G401 (cell line): ENCODE data around the gene EFCAB12. TPM values are rescaled to one million over a fixed set of nuclear protein-coding genes. Genes with fewer than 3 reads are reported as not detected.
A peak's percentile ranks its signal among the peaks of the same experiment; 100 is the strongest.
"Not testable (repeated sequence)": the region's sequence is repeated elsewhere in the genome, so short reads cannot be mapped to it uniquely, and the experiment has no call there.

Experiments
- DNase-seq: peaks from one replicate; pipeline ENCODE4 v3.0.0-alpha.2; 2015; ENCODE audit warnings: low spot score
- in situ Hi-C: cut with HindIII; loops from 2 replicates; pipeline ENCODE4 v1.10.0; 2016; ENCODE audit warnings: low sequenced_read_pairs, mixed read lengths
- total RNA-seq: library from RNA; depleted of rRNA; stranded (reverse); fragments of >200 nt; shearing (Covaris generic); gene quantifications from 2 replicates; pipeline ENCODE4 v1.2.3, GENCODE V29; 2014

EFCAB12 gene
- total RNA-seq, 1 experiment from 2014 or later, result not detected

- DNase-seq, result no peak
Observed at GRCh38 chr3:129402616-129403015, 25.8 kb downstream of the EFCAB12 start.

GRCh38 chr3:129402210-129402609 lies 26.2 kb downstream of the EFCAB12 start:
- in situ Hi-C loops, result no loop called here
- no peak for DNase-seq

More at GRCh38 chr3:129402616-129403015, 25.8 kb downstream of the EFCAB12 start:
- in situ Hi-C loops, result no loop called here

- DNase-seq, result no peak
- in situ Hi-C loops, result no loop called here
Observed at GRCh38 chr3:129399895-129400357, 28.5 kb downstream of the EFCAB12 start.

GRCh38 chr3:129399145-129399894 lies 29.1 kb downstream of the EFCAB12 start:
- peak; percentile 97 for DNase-seq
- in situ Hi-C loops, result no loop called here

GRCh38 chr3:129398803-129399144 lies 29.7 kb downstream of the EFCAB12 start:
- in situ Hi-C loops, result no loop called here

GRCh38 chr3:129393760-129394564 lies 34.5 kb downstream of the EFCAB12 start:
- DNase-seq, in situ Hi-C loops: not testable (repeated sequence)

More at GRCh38 chr3:129398803-129399144, 29.7 kb downstream of the EFCAB12 start:
- DNase-seq, result no peak

- in situ Hi-C loops, result no loop called here
Observed at GRCh38 chr3:129393271-129393670, 35.2 kb downstream of the EFCAB12 start.

GRCh38 chr3:129392106-129392887 lies 36.1 kb downstream of the EFCAB12 start:
- in situ Hi-C loops, DNase-seq: not testable (repeated sequence)

More at GRCh38 chr3:129393271-129393670, 35.2 kb downstream of the EFCAB12 start:
- DNase-seq, result no peak

- DNase-seq, in situ Hi-C loops: not testable (repeated sequence)
Observed at GRCh38 chr3:129391583-129391982, 36.9 kb downstream of the EFCAB12 start.

- no peak for DNase-seq
- in situ Hi-C loops, result no loop called here
Observed at GRCh38 chr3:129389572-129389937, 38.9 kb downstream of the EFCAB12 start.

- in situ Hi-C loops, DNase-seq: not testable (repeated sequence)
Observed at GRCh38 chr3:129388791-129389571, 39.5 kb downstream of the EFCAB12 start.

GRCh38 chr3:129387487-129387886 lies 40.9 kb downstream of the EFCAB12 start:
- in situ Hi-C loops, result no loop called here
- no peak for DNase-seq

GRCh38 chr3:129386984-129387383 lies 41.5 kb downstream of the EFCAB12 start:
- DNase-seq, result peak; percentile 30
- in situ Hi-C loops, result no loop called here

- in situ Hi-C loops, result not testable (repeated sequence)
- peak; percentile 29 for DNase-seq
Observed at GRCh38 chr3:129385507-129385906, 42.9 kb downstream of the EFCAB12 start.

- no peak for DNase-seq
- in situ Hi-C loops, result no loop called here
Observed at GRCh38 chr3:129384594-129385323, 43.7 kb downstream of the EFCAB12 start.

GRCh38 chr3:129384103-129384502 lies 44.3 kb downstream of the EFCAB12 start:
- in situ Hi-C loops, DNase-seq: not testable (repeated sequence)

GRCh38 chr3:129383292-129383860 lies 45.1 kb downstream of the EFCAB12 start:
- peak; percentile 82 for DNase-seq
- in situ Hi-C loops, result no loop called here

- in situ Hi-C loops, result no loop called here
- no peak for DNase-seq
Observed at GRCh38 chr3:129382366-129382765, 46.1 kb downstream of the EFCAB12 start.
